GM18870 (cell line): ENCODE data around the gene GADD45GIP1.
"Not testable (repeated sequence)": the region's sequence is repeated elsewhere in the genome, so short reads cannot be mapped to it uniquely, and the experiment has no call there.

ENCODE experiments used
- ATAC-seq: cut with Tn5 transposase; IDR thresholded peaks from one replicate; pipeline ENCODE4 v1.9.1; 2021; ENCODE audit warnings: moderate library complexity; ENCODE audit not compliant: unreplicated experiment

The GADD45GIP1 gene

GRCh38 chr19:12990431-12990830, 33.4 kb upstream of the GADD45GIP1 start:
- no peak for ATAC-seq

- no peak for ATAC-seq
Measured at GRCh38 chr19:12987781-12988180, 30.8 kb upstream of the GADD45GIP1 start.

- no peak for ATAC-seq
Measured at GRCh38 chr19:12987190-12987589, 30.2 kb upstream of the GADD45GIP1 start.

GRCh38 chr19:12986726-12987125, 29.7 kb upstream of the GADD45GIP1 start:
- no peak for ATAC-seq

GRCh38 chr19:12985049-12985776, 28.2 kb upstream of the GADD45GIP1 start:
- no peak for ATAC-seq

GRCh38 chr19:12984683-12985048, 27.6 kb upstream of the GADD45GIP1 start:
- no peak for ATAC-seq

- ATAC-seq = no peak
Measured at GRCh38 chr19:12984143-12984627, 27.2 kb upstream of the GADD45GIP1 start.

GRCh38 chr19:12983542-12984142, 26.6 kb upstream of the GADD45GIP1 start:
- no peak for ATAC-seq

- no peak for ATAC-seq
Measured at GRCh38 chr19:12983091-12983490, 26.1 kb upstream of the GADD45GIP1 start.

- no peak for ATAC-seq
Measured at GRCh38 chr19:12982648-12983047, 25.6 kb upstream of the GADD45GIP1 start.

GRCh38 chr19:12979974-12980373, 23.0 kb upstream of the GADD45GIP1 start:
- ATAC-seq = no peak

GRCh38 chr19:12976109-12976508, 19.1 kb upstream of the GADD45GIP1 start:
- ATAC-seq = not testable (repeated sequence)

- no peak for ATAC-seq
Measured at GRCh38 chr19:12975221-12975741, 18.3 kb upstream of the GADD45GIP1 start.

- ATAC-seq = no peak
Measured at GRCh38 chr19:12974301-12975220, 17.5 kb upstream of the GADD45GIP1 start.

GRCh38 chr19:12973236-12973635, 16.2 kb upstream of the GADD45GIP1 start:
- no peak for ATAC-seq

GRCh38 chr19:12970070-12970820, 13.2 kb upstream of the GADD45GIP1 start:
- ATAC-seq = no peak

- ATAC-seq = no peak
Measured at GRCh38 chr19:12969292-12969988, 12.4 kb upstream of the GADD45GIP1 start, which contains the start of gene DAND5. DAND5 (plus strand) TSS chr19:12969576; CDS start chr19:12969661, 85 bp downstream.

GRCh38 chr19:12967907-12968306, 10.9 kb upstream of the GADD45GIP1 start:
- ATAC-seq = no peak

GRCh38 chr19:12965812-12966135, 8.8 kb upstream of the GADD45GIP1 start:
- ATAC-seq = no peak
